Mucosa of rectum (tissue), 2 donors: ENCODE results near the gene PDZD4.

Experiments used
- H3K27ac ChIP-seq, 2 donors: one replicate each; pipeline ENCODE4 v1.7.0; 2013; ENCODE audit warnings: inconsistent platforms in 2 of 2, low read depth in 2 of 2, low read length in 2 of 2
- H3K27me3 ChIP-seq, 2 donors: one replicate each; pipeline ENCODE4 v1.7.0; 2013; ENCODE audit warnings: low read length in 2 of 2; ENCODE audit not compliant: control insufficient read depth in 2 of 2, insufficient read depth in 2 of 2
- H3K36me3 ChIP-seq, 2 donors: one replicate each; pipeline ENCODE4 v1.7.0; 2013; ENCODE audit warnings: low read length in 2 of 2; ENCODE audit not compliant: control insufficient read depth in 2 of 2, insufficient read depth in 2 of 2
- H3K4me1 ChIP-seq, 2 donors: one replicate each; pipeline ENCODE4 v1.7.0; 2013; ENCODE audit warnings: low read length in 2 of 2, mild to moderate bottlenecking in 1 of 2; ENCODE audit not compliant: control insufficient read depth in 2 of 2, insufficient read depth in 2 of 2
- H3K4me3 ChIP-seq, 2 donors: one replicate each; pipeline ENCODE4 v1.7.0; 2013; ENCODE audit warnings: low read length in 2 of 2
- H3K9ac ChIP-seq, 2 donors: one replicate each; pipeline ENCODE4 v1.7.0; 2013; ENCODE audit warnings: low read length in 2 of 2, low read depth in 1 of 2, mild to moderate bottlenecking in 1 of 2
- H3K9me3 ChIP-seq, 2 donors: one replicate each; pipeline ENCODE4 v1.7.0; 2013; ENCODE audit warnings: low read length in 2 of 2; ENCODE audit not compliant: control insufficient read depth in 2 of 2
- donor health status: healthy.
- donor health status: Normal muscosa, but diverticular disease.

The PDZD4 gene

DNA sequence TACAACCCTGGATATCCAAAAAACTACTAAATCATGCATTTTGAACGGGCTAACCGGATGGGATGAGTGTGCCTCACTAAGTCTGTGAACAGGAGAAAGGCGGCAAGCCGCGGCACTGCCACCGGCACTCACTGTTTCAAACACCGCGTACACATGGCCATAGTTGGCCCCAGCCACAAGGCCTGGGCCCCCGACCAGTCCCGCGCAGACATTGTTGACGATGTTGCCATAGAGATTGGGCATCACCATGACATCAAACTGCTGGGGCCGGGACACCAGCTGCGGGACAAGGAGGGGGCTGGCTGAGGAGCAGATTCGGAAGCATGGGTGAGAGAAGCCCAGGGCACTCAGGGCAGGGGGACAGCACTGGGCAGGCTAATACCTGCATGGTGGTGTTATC is 43.7 kb downstream of the PDZD4 start:
- Histone ChIP-seq H3K4me3 (no peak overlapping the region), H3K36me3 (peaks cover 14 to 15% of the 10 kb centered on the region in 2 donors), H3K4me1 (peaks cover 0 to 3% of the 10 kb centered on the region in 2 donors), H3K9ac (no peak overlapping the region), H3K27ac (no peak overlapping the region), H3K27me3 (no peaks in the 10 kb centered on the region), H3K9me3 (no peaks in the 10 kb centered on the region)

GRCh38 chrX:153784325-153784967 is 45.9 kb downstream of the PDZD4 start:
- Histone ChIP-seq H3K9me3 (no peaks in the 10 kb centered on the region), H3K9ac (no peak overlapping the region), H3K36me3 (peaks cover 10% of the 10 kb centered on the region in 2 donors), H3K4me1 (peaks cover 3% of the 10 kb centered on the region in 2 donors), H3K27me3 (peaks cover 2 to 4% of the 10 kb centered on the region in 2 donors), H3K27ac (no peak overlapping the region), H3K4me3 (no peak overlapping the region)

GRCh38 chrX:153783378-153784013 is 46.8 kb downstream of the PDZD4 start:
- H3K27ac ChIP-seq, result no peak overlapping the region
- peaks cover 8 to 9% of the 10 kb centered on the region in 2 donors for H3K36me3 ChIP-seq
- H3K9me3 ChIP-seq, result no peaks in the 10 kb centered on the region
- H3K9ac ChIP-seq, result no peak overlapping the region
- no peak overlapping the region for H3K4me3 ChIP-seq
- H3K27me3 ChIP-seq, result peaks cover 2 to 4% of the 10 kb centered on the region in 2 donors
- peaks cover 3% of the 10 kb centered on the region in 2 donors for H3K4me1 ChIP-seq

DNA sequence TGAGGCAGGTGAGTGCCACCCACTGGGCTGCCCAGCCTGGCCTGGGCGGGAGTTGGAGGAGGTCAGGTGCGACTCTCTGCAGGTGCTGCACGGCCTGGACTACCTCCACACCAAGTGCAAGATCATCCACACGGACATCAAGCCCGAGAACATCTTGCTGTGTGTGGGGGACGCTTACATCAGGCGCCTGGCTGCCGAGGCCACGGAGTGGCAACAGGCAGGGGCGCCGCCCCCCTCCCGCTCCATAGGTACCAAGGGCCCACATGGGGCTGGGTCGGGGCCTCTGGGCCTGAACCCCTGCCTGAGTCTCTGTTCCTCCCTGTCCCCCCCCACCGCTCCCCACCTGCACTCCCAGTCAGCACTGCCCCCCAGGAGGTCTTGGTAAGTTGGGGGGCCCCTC is 47.5 kb downstream of the PDZD4 start:
- H3K4me3 ChIP-seq, result no peak overlapping the region
- H3K27ac ChIP-seq, result no peak overlapping the region
- peaks cover 2 to 6% of the 10 kb centered on the region in 2 donors for H3K27me3 ChIP-seq
- no peak overlapping the region for H3K9ac ChIP-seq
- H3K9me3 ChIP-seq, result no peaks in the 10 kb centered on the region
- H3K4me1 ChIP-seq, result peaks cover 3% of the 10 kb centered on the region in 2 donors
- peaks cover 8 to 9% of the 10 kb centered on the region in 2 donors for H3K36me3 ChIP-seq

- Histone ChIP-seq H3K9me3 (no peaks in the 10 kb centered on the region), H3K27me3 (peaks cover 2 to 6% of the 10 kb centered on the region in 2 donors), H3K36me3 (peaks cover 7 to 8% of the 10 kb centered on the region in 2 donors), H3K9ac (no peak overlapping the region), H3K4me3 (no peak overlapping the region), H3K4me1 (peaks cover 3% of the 10 kb centered on the region in 2 donors), H3K27ac (no peak overlapping the region)
Observed at GRCh38 chrX:153782313-153782712, 48.0 kb downstream of the PDZD4 start.

DNA sequence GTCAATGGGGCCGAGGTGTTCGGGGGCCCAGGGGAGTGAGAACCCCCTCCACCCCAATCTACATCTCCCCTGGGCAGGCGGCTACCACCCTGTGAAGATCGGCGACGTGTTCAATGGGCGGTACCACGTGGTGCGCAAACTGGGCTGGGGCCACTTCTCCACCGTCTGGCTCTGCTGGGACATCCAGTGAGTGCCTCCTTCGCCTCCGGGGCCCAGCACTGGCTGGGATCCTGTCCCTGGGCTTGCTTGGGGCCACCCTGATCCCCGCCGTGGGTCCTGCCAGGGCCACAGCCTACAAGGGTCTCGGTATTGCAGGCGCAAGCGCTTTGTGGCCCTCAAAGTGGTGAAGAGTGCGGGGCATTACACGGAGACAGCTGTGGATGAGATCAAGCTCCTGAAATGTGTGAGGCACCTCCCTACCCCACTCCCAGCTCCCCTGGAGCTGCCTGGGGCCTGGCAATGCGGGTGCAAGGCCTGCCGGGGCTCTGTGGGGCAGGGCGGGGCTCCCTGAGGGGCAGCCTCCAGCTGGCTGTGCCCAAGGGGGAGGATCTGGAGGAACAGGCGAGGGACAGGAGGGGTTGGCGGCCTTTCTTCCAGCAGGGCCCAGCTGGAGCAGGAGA is 48.8 kb downstream of the PDZD4 start:
- H3K4me1 ChIP-seq, result peaks cover 3% of the 10 kb centered on the region in 2 donors
- peaks cover 2 to 6% of the 10 kb centered on the region in 2 donors for H3K27me3 ChIP-seq
- H3K27ac ChIP-seq, result no peak overlapping the region
- peaks cover 3 to 4% of the 10 kb centered on the region in 2 donors for H3K36me3 ChIP-seq
- no peak overlapping the region for H3K4me3 ChIP-seq
- no peaks in the 10 kb centered on the region for H3K9me3 ChIP-seq
- H3K9ac ChIP-seq, result peak overlapping the region in 1 of 2 donors; percentile 37

DNA sequence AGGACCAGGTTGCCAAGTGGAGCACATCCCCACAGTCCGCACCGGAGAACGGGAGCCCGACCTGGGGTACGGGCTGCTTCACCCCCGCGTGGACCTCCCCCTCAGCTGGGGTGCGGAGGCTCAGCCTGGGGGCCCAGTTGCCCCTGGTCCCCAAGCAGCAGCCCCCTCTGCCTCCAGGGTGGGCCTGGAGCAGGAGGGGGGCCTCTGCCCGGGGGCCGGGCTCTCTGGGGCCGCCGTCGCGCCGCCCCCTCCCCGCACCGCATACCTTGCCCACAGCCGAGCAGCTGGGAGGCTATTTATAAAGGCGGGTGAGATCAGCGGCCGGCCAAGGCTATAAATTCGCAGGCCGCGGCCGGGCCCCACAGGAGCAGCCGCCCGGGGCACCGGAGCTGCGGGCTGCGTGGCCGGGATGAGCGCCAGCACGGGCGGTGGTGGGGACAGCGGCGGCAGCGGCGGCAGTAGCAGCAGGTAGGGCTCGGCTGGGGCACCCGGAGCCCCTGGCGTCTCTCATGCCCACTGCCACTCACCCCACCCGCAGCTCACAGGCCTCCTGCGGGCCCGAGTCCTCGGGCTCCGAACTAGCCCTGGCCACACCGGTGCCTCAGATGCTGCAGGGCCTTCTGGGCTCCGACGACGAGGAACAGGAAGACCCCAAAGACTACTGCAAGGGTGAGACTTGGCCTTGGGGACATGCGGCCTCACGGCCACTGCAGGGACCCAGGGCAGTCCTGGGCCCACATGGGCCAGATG is 49.5 kb downstream of the PDZD4 start, which contains the start of gene SRPK3:
Gene SRPK3 (plus strand): TSS at position 364 of the 750 bp plus-strand sequence. CDS start 46 bp downstream, at position 410.
- Histone ChIP-seq H3K36me3 (peaks cover 0 to 3% of the 10 kb centered on the region in 2 donors), H3K9ac (peak within 1 kb of the TSS in 1 of 2 donors; percentile 37), H3K9me3 (no peaks in the 10 kb centered on the region), H3K4me3 (no peak within 1 kb of the TSS), H3K27me3 (peaks cover 2 to 6% of the 10 kb centered on the region in 2 donors), H3K27ac (no peak within 1 kb of the TSS), H3K4me1 (peaks cover 3% of the 10 kb centered on the region in 2 donors)

DNA sequence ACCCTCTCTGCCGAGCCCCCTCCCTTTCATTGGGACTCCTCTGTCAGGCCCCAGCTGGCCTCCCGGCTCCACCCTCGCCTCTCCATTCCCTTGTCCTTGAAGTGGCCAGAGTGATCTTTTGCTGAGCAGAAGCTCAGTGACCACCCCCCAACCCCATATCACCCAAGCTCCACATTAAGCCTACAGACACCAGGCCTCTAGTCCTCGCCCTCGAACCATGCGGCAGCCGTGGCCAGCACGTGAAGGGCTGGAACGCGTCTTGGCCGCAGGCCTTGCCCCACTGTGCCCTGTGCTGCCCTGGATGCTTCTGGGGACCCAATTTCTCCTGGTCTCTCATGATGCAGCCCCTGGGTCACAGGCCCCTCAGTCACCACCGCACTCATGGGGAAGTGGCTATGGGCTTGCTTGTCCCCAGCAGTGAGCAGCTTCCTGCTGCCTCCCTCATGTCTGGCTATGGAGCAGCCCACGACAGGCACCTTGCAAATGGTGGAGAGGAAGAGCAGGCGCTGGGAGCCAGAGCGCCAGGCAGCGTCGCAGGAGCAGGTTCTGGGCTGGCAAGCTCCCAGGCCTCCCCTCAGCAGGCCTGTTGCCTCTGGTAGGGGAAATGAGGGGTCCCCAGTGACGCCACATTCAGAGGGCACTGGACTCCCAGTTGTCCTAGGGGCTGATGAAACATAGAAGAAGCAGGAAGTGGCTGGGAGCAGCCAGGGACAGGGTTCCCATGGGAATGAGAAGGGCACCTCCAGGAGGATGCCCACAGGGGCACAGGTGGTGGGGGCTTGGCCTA is 50.3 kb downstream of the PDZD4 start:
- H3K27me3 ChIP-seq, result peaks cover 2 to 6% of the 10 kb centered on the region in 2 donors
- no peak overlapping the region for H3K27ac ChIP-seq
- no peaks in the 10 kb centered on the region for H3K9me3 ChIP-seq
- peaks cover 0 to under 1% of the 10 kb centered on the region in 2 donors for H3K36me3 ChIP-seq
- peaks cover 3% of the 10 kb centered on the region in 2 donors for H3K4me1 ChIP-seq
- no peak overlapping the region for H3K9ac ChIP-seq
- no peak overlapping the region for H3K4me3 ChIP-seq

GRCh38 chrX:153778684-153779101 is 51.7 kb downstream of the PDZD4 start:
- no peak overlapping the region for H3K27ac ChIP-seq
- H3K9me3 ChIP-seq, result no peaks in the 10 kb centered on the region
- no peak overlapping the region for H3K4me3 ChIP-seq
- H3K36me3 ChIP-seq, result no peaks in the 10 kb centered on the region
- peaks cover 2 to 6% of the 10 kb centered on the region in 2 donors for H3K27me3 ChIP-seq
- H3K4me1 ChIP-seq, result peaks cover 3% of the 10 kb centered on the region in 2 donors
- H3K9ac ChIP-seq, result no peak overlapping the region
